ENCODE data around the gene TCF4. TPM values are rescaled to one million over a fixed set of nuclear protein-coding genes. Genes with fewer than 3 reads are reported as not detected.

The TCF4 gene
- polyA plus RNA-seq, 1 donor (not counting 4 experiments of a cell fraction or from before 2014, with no cell fraction given): 9.7 TPM

DNA sequence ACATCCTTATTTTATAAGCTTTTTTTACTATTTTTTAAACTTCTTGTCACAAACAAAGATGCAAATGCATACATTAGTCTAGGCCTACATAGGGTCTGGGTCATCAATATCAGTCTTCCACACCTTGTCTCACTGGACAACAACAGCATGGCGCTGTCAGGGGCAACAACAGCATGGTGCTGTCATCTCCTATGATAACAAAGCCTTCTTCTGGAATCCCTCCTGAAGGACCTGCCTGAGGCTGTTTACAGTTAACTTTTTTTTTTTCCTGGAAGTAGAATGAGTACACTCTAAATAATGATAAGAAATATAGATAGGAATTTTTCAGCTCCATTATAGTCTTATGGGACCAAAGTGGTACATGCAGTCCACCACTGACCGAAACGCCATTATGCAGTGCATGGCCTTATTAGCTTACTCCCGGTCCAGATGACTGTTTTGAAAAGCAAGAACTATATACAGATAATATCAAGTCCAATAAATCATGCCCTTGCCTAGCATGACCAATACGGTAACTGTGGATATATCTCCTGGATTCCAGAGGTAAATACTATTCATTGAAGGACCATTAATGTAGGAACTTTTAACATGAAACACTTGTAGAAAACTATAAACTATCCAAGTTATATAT lies 38.4 kb downstream of the TCF4 start:
- dilution Hi-C loops (cut with MboI; ENCODE audit: extremely low pct_ligation_motif_present, low sequenced_read_pairs): no loop called here
- no peak for TF ChIP-seq EZH2 (IDR thresholded peaks at IDR 0.05; ENCODE audit: low read length)
- TF ChIP-seq, protein P1, sequence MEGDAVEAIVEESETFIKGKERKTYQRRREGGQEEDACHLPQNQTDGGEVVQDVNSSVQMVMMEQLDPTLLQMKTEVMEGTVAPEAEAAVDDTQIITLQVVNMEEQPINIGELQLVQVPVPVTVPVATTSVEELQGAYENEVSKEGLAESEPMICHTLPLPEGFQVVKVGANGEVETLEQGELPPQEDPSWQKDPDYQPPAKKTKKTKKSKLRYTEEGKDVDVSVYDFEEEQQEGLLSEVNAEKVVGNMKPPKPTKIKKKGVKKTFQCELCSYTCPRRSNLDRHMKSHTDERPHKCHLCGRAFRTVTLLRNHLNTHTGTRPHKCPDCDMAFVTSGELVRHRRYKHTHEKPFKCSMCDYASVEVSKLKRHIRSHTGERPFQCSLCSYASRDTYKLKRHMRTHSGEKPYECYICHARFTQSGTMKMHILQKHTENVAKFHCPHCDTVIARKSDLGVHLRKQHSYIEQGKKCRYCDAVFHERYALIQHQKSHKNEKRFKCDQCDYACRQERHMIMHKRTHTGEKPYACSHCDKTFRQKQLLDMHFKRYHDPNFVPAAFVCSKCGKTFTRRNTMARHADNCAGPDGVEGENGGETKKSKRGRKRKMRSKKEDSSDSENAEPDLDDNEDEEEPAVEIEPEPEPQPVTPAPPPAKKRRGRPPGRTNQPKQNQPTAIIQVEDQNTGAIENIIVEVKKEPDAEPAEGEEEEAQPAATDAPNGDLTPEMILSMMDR (optimal IDR thresholded peaks at IDR 0.05 in 1 of 3, IDR thresholded peaks at IDR 0.05 in 1 of 3, conservative IDR thresholded peaks at IDR 0.05 in 1 of 3; ENCODE audit: extremely low read depth in 1 of 3, insufficient read depth in 2 of 3, low read length in 3 of 3): no peak
- Histone ChIP-seq H3K9me3 (ENCODE audit: control insufficient read depth, low read depth, low read length) (no peaks in the 10 kb centered on the region), H3K27ac (ENCODE audit: control insufficient read depth, insufficient read depth, low read length) (no peak overlapping the region), H3K27me3 (ENCODE audit: control insufficient read depth, extremely low read depth, insufficient read depth, low read length) (no peaks in the 10 kb centered on the region), H3K9ac (ENCODE audit: control insufficient read depth, extremely low read depth, insufficient read depth, low read length) (no peak overlapping the region), H3K79me2 (ENCODE audit: control insufficient read depth, insufficient read depth, low read length) (no peaks in the 10 kb centered on the region), H3K4me1 (ENCODE audit: control insufficient read depth, extremely low read depth, insufficient read depth, low read length) (no peaks in the 10 kb centered on the region), H3K9me1 (ENCODE audit: control insufficient read depth, extremely low read depth, insufficient read depth, low read length) (no peaks in the 10 kb centered on the region), H4K20me1 (ENCODE audit: control insufficient read depth, extremely low read depth, insufficient read depth, low read length) (no peaks in the 10 kb centered on the region), H3K4me3 (ENCODE audit: control insufficient read depth in 2 of 3, extremely low read depth in 1 of 3, insufficient read depth in 2 of 3, low read depth in 1 of 3, low read length in 3 of 3) (no peak overlapping the region), H2AFZ (ENCODE audit: control insufficient read depth, low read length) (no peak overlapping the region), H3K36me3 (ENCODE audit: control insufficient read depth in 2 of 2, extremely low read depth in 1 of 2, insufficient read depth in 2 of 2, low read length in 2 of 2) (no peaks in the 10 kb centered on the region), H3K4me2 (ENCODE audit: control insufficient read depth, extremely low read depth, insufficient read depth, low read depth, low read length) (no peak overlapping the region)
- FAIRE-seq (no peak), DNase-seq (ENCODE audit: low read depth, low spot score) (no peak)

DNA sequence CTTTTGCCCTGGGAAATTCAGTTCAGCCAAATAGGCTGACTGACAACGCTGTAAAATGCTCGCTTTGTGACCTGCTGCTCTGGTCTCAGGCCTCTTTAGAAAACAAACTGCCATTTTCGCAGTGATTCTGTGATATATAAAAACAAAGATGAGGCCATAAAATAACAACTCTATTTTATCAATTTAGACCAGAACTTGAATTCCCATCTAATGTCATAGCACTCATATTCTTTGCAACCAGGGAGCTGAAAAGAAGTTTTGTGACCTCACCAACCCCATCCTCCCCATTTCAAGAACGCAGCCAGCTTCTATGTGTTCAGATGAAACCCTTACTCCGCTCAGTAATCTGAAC lies 40.3 kb downstream of the TCF4 start:
- H3K4me3 ChIP-seq (ENCODE audit: control insufficient read depth in 2 of 3, extremely low read depth in 1 of 3, insufficient read depth in 2 of 3, low read depth in 1 of 3, low read length in 3 of 3): no peak overlapping the region
- H3K9me3 ChIP-seq (ENCODE audit: control insufficient read depth, low read depth, low read length): no peaks in the 10 kb centered on the region
- no peaks in the 10 kb centered on the region for H3K4me1 ChIP-seq (ENCODE audit: control insufficient read depth, extremely low read depth, insufficient read depth, low read length)
- no peaks in the 10 kb centered on the region for H3K36me3 ChIP-seq (ENCODE audit: control insufficient read depth in 2 of 2, extremely low read depth in 1 of 2, insufficient read depth in 2 of 2, low read length in 2 of 2)
- H3K27ac ChIP-seq (ENCODE audit: control insufficient read depth, insufficient read depth, low read length): no peak overlapping the region
- no peak overlapping the region for H2AFZ ChIP-seq (ENCODE audit: control insufficient read depth, low read length)
- dilution Hi-C loops (cut with MboI; ENCODE audit: extremely low pct_ligation_motif_present, low sequenced_read_pairs): no loop called here
- H3K79me2 ChIP-seq (ENCODE audit: control insufficient read depth, insufficient read depth, low read length): no peaks in the 10 kb centered on the region
- H3K9me1 ChIP-seq (ENCODE audit: control insufficient read depth, extremely low read depth, insufficient read depth, low read length): no peaks in the 10 kb centered on the region
- H3K27me3 ChIP-seq (ENCODE audit: control insufficient read depth, extremely low read depth, insufficient read depth, low read length): no peaks in the 10 kb centered on the region
- H3K4me2 ChIP-seq (ENCODE audit: control insufficient read depth, extremely low read depth, insufficient read depth, low read depth, low read length): no peak overlapping the region
- no peak overlapping the region for H3K9ac ChIP-seq (ENCODE audit: control insufficient read depth, extremely low read depth, insufficient read depth, low read length)
- no peak for FAIRE-seq
- TF ChIP-seq, protein P1 (optimal IDR thresholded peaks at IDR 0.05 in 1 of 3, IDR thresholded peaks at IDR 0.05 in 1 of 3, conservative IDR thresholded peaks at IDR 0.05 in 1 of 3; ENCODE audit: extremely low read depth in 1 of 3, insufficient read depth in 2 of 3, low read length in 3 of 3): no peak
- TF ChIP-seq EZH2 (IDR thresholded peaks at IDR 0.05; ENCODE audit: low read length): no peak
- H4K20me1 ChIP-seq (ENCODE audit: control insufficient read depth, extremely low read depth, insufficient read depth, low read length): no peaks in the 10 kb centered on the region
- no peak for DNase-seq (ENCODE audit: low read depth, low spot score)

Data from keratinocyte (primary cell).